IMR-90 (cell line): ENCODE data around the gene CNGB1. TPM values are rescaled to one million over a fixed set of nuclear protein-coding genes. Genes with fewer than 3 reads are reported as not detected.

Source experiments
- ATAC-seq: fragments of 200-7000 bp; cut with Tn5 transposase; 2 replicates; pipeline ENCODE4 v1.9.1; 2020; ENCODE audit warnings: low read depth, mild to moderate bottlenecking, moderate library complexity
- BruUV-seq: library from RNA; stranded (reverse); fragments of 400-500 nt; replicated peaks from 2 replicates; lab custom pipeline; 2021; lab: Mats Ljungman, UMichigan
- CTCF ChIA-PET: fragments of 300-600 bp; formaldehyde crosslinking; extraction: SDS; loops from one replicate; lab custom pipeline; 2021; ENCODE audit warnings: antibody characterized with exemption; lab: Yijun Ruan, JAX
- POLR2A ChIA-PET: fragments of 300-600 bp; sonication (Branson Sonifier 250); formaldehyde crosslinking; loops from one replicate; lab custom pipeline; 2022; ENCODE audit warnings: antibody characterized with exemption; ENCODE audit not compliant: unreplicated experiment; lab: Charles Lee
- DNase-seq: peaks from one replicate; pipeline ENCODE4 v3.0.0; 2013
- H2AFZ ChIP-seq: replicated peaks from 2 replicates; pipeline ENCODE3; 2013; ENCODE audit warnings: low read length, mild to moderate bottlenecking; ENCODE audit not compliant: poor library complexity
- H2AK5ac ChIP-seq: 2 replicates; pipeline ENCODE4 v1.6.1; 2013; ENCODE audit warnings: low read depth, low read length, inconsistent platforms
- H2AK9ac ChIP-seq: replicated peaks from 2 replicates; pipeline ENCODE3; 2013; ENCODE audit warnings: mild to moderate bottlenecking, low read depth, low read length, moderate library complexity; ENCODE audit not compliant: poor library complexity
- H2BK120ac ChIP-seq: 2 replicates; pipeline ENCODE4 v1.6.1; 2013; ENCODE audit warnings: low read depth, low read length, inconsistent platforms
- H2BK15ac ChIP-seq: 3 replicates; pipeline ENCODE4 v1.6.1; 2013; ENCODE audit warnings: low read depth, low read length, inconsistent platforms
- H2BK20ac ChIP-seq: 2 replicates; pipeline ENCODE4 v1.6.1; 2013; ENCODE audit warnings: low read depth, mild to moderate bottlenecking, inconsistent platforms, low read length, moderate library complexity
- H2BK5ac ChIP-seq: 2 replicates; pipeline ENCODE4 v1.6.1; 2013; ENCODE audit warnings: mild to moderate bottlenecking, low read depth, low read length, inconsistent platforms; ENCODE audit not compliant: poor library complexity, severe bottlenecking
- H3K14ac ChIP-seq: replicated peaks from 2 replicates; pipeline ENCODE4 v1.6.1; 2013; ENCODE audit warnings: low read depth, low read length, inconsistent platforms
- H3K18ac ChIP-seq: 2 replicates; pipeline ENCODE4 v1.6.1; 2013; ENCODE audit warnings: low read depth, low read length, control low read depth
- H3K23ac ChIP-seq: 2 replicates; pipeline ENCODE4 v1.6.1; 2013; ENCODE audit warnings: low read depth, low read length, inconsistent platforms
- H3K27ac ChIP-seq: 2 replicates; pipeline ENCODE4 v1.5.1; 2013; ENCODE audit warnings: mild to moderate bottlenecking, control low read depth, low read length; ENCODE audit not compliant: insufficient read depth
- H3K27me3 ChIP-seq: 2 replicates; pipeline ENCODE4 v1.6.1; 2013; ENCODE audit warnings: low read length; ENCODE audit not compliant: control insufficient read depth, insufficient read depth
- H3K36me3 ChIP-seq: 2 replicates; pipeline ENCODE4 v1.6.1; 2013; ENCODE audit warnings: low read length, mixed read lengths; ENCODE audit not compliant: control insufficient read depth, insufficient read depth
- H3K4ac ChIP-seq: 2 replicates; pipeline ENCODE4 v1.6.1; 2013; ENCODE audit warnings: low read depth, low read length, inconsistent platforms
- H3K4me1 ChIP-seq: 2 replicates; pipeline ENCODE4 v1.6.1; 2013; ENCODE audit warnings: low read length, mixed read lengths; ENCODE audit not compliant: control insufficient read depth, insufficient read depth
- H3K4me2 ChIP-seq: 2 replicates; pipeline ENCODE4 v1.6.1; 2013; ENCODE audit warnings: low read depth, mild to moderate bottlenecking, control low read depth, low read length, moderate library complexity
- H3K4me3 ChIP-seq: 2 replicates; pipeline ENCODE4 v1.5.1; 2013; ENCODE audit warnings: low read depth, mild to moderate bottlenecking, control low read depth, low read length, moderate library complexity; ENCODE audit not compliant: insufficient read depth
- H3K56ac ChIP-seq: 2 replicates; pipeline ENCODE4 v1.6.1; 2013; ENCODE audit warnings: low read length, inconsistent platforms; ENCODE audit not compliant: insufficient read depth; ENCODE audit errors: extremely low read depth
- H3K79me1 ChIP-seq, 2 experiments: 2 replicates each; pipeline ENCODE4 v1.6.1; 2013; ENCODE audit warnings: low read length in 2 of 2, inconsistent platforms in 1 of 2, low read depth in 1 of 2
- H3K9ac ChIP-seq: 2 replicates; pipeline ENCODE4 v1.6.1; 2013; ENCODE audit warnings: low read depth, low read length, control low read depth
- H3K9me1 ChIP-seq: 2 replicates; pipeline ENCODE4 v1.6.1; 2013; ENCODE audit warnings: low read length, inconsistent platforms; ENCODE audit not compliant: insufficient read depth
- H3K9me3 ChIP-seq: 2 replicates; pipeline ENCODE4 v1.6.1; 2013; ENCODE audit warnings: low read length; ENCODE audit not compliant: control insufficient read depth, insufficient read depth
- H4K20me1 ChIP-seq: 2 replicates; pipeline ENCODE4 v1.6.1; 2013; ENCODE audit warnings: low read length, inconsistent platforms; ENCODE audit not compliant: insufficient read depth
- H4K5ac ChIP-seq: 2 replicates; pipeline ENCODE4 v1.6.1; 2013; ENCODE audit warnings: mild to moderate bottlenecking, low read depth, low read length, control low read depth
- H4K8ac ChIP-seq, 2 experiments: 2 replicates each; pipeline ENCODE4 v1.6.1; 2013; ENCODE audit warnings: low read depth in 2 of 2, low read length in 2 of 2, control low read depth in 1 of 2, inconsistent platforms in 1 of 2
- H4K91ac ChIP-seq: 2 replicates; pipeline ENCODE4 v1.6.1; 2013; ENCODE audit warnings: low read depth, low read length, inconsistent platforms; ENCODE audit not compliant: insufficient read depth
- RAD21 ChIP-seq: IDR thresholded peaks from 2 replicates; pipeline ENCODE4 v1.6.1; 2012; ENCODE audit warnings: low read length, improper control_type of control experiment
- RFX5 ChIP-seq: IDR thresholded peaks from 2 replicates; pipeline ENCODE4 v1.8.0; 2012; ENCODE audit warnings: low read depth, mild to moderate bottlenecking, low read length, moderate library complexity
- whole genome bisulfite sequencing, 2 experiments: methylation state at CpG; one replicate each; pipeline versions ENCODE4 v1.1.5 to v1.1.7; 2013; ENCODE audit warnings: missing lambda C conversion rate in 2 of 2; ENCODE audit not compliant: insufficient read length in 1 of 2; ENCODE audit errors: extremely low coverage in 2 of 2; 5-methylcytosine and 5-hydroxymethylcytosine counted together
- dilution Hi-C: fragments of 300-500 bp; cut with HindIII; formaldehyde crosslinking; loops from one replicate; pipeline ENCODE4 v1.14.3; 2018; ENCODE audit warnings: low sequenced_read_pairs; ENCODE audit not compliant: unreplicated experiment
- in situ Hi-C: fragments of 300-500 bp; cut with MboI; formaldehyde crosslinking; loops from 3 replicates; pipeline ENCODE4 v1.14.3; 2019; ENCODE audit warnings: low sequenced_read_pairs, inconsistent platforms, mixed read lengths
- intact Hi-C: fragments of 100-400 bp; cut with micrococcal nuclease; formaldehyde crosslinking; loops from 2 replicates; pipeline ENCODE4 v1.10.0; 2022
- polyA plus RNA-seq, 3 experiments: library from polyadenylated mRNA; depleted of rRNA; stranded (reverse); fragments of >200 nt; gene quantifications; 2 replicates each; pipeline ENCODE4 v1.2.3, GENCODE V29; 2012; ENCODE audit warnings: low replicate concordance in 1 of 3
- total RNA-seq: library from RNA; depleted of rRNA; stranded (reverse); fragments of >200 nt; gene quantifications from 2 replicates; pipeline ENCODE4 v1.2.3, GENCODE V29; 2012
- TF ChIP-seq, protein P1 (sequence below): fragments of 150-350 bp; IDR thresholded peaks from 2 replicates; pipeline ENCODE4 v1.6.1; 2017; ENCODE audit warnings: mild to moderate bottlenecking, antibody characterized with exemption, low read length, low read depth

Gene CNGB1
- total and polyA plus RNA-seq, 2 of the 4 experiments (the other 2 are of a cell fraction): not detected

DNA sequence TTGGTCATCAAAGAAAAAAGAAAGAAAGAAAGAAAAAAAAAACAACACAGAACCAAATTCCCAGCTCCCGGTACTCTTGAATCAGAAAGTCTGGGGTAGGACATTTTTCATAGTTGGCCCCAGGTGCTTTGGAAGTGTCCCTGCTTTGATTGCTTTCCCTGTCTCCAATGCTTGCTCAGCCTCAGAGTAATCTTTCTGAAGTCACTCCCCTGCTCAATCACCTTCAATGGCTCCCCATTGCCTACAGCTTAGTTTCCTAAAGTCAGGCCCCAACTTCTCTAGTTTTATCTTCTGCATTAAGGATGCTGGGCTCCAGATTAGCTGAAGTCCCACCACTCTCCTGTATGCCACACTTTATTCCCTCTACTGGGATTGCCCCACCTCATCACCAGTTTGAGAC lies 17.1 kb downstream of the CNGB1 start:
- no peak overlapping the region for H2BK15ac ChIP-seq
- H3K9me1 ChIP-seq: no peaks in the 10 kb centered on the region
- peaks cover 30% of the 10 kb centered on the region for H3K27me3 ChIP-seq
- H2BK120ac ChIP-seq: no peak overlapping the region
- H2BK5ac ChIP-seq: no peak overlapping the region
- no peak overlapping the region for H3K4ac ChIP-seq
- no peaks in the 10 kb centered on the region for H4K20me1 ChIP-seq
- no peak overlapping the region for H3K18ac ChIP-seq
- intact Hi-C loops (no loop called here), in situ Hi-C loops (no loop called here), dilution Hi-C loops (no loop called here)
- no peak overlapping the region for H2AK5ac ChIP-seq
- POLR2A ChIA-PET: no interaction called here
- no peak for ATAC-seq
- no peak overlapping the region for H3K4me2 ChIP-seq
- CTCF ChIA-PET: no interaction called here
- no peak overlapping the region for H3K27ac ChIP-seq
- no peaks in the 10 kb centered on the region; the same call in 1 of the 2 replicates for H3K9me3 ChIP-seq
- DNase-seq: no peak
- no peak overlapping the region for H2BK20ac ChIP-seq
- no peak overlapping the region for H3K4me3 ChIP-seq
- H3K23ac ChIP-seq: no peak overlapping the region
- H4K91ac ChIP-seq: no peak overlapping the region
- H3K79me1 ChIP-seq: no peaks in the 10 kb centered on the region
- no peak overlapping the region for H2AK9ac ChIP-seq
- no peak overlapping the region for H3K14ac ChIP-seq
- no TSS peak for BruUV-seq
- TF ChIP-seq, protein P1, sequence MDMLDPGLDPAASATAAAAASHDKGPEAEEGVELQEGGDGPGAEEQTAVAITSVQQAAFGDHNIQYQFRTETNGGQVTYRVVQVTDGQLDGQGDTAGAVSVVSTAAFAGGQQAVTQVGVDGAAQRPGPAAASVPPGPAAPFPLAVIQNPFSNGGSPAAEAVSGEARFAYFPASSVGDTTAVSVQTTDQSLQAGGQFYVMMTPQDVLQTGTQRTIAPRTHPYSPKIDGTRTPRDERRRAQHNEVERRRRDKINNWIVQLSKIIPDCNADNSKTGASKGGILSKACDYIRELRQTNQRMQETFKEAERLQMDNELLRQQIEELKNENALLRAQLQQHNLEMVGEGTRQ: no peak
- TF ChIP-seq RFX5: no peak
- no peak for TF ChIP-seq RAD21
- H3K4me1 ChIP-seq: no peaks in the 10 kb centered on the region
- H2AFZ ChIP-seq: no peak overlapping the region
- no peak overlapping the region for H4K5ac ChIP-seq
- 100% methylated on average over 1 of the region's 1 CpG; no CpG with 5 or more reads in 1 of the 2 experiments for WGBS, 2 experiments
- no peak overlapping the region for H3K9ac ChIP-seq
- H3K56ac ChIP-seq: no peak overlapping the region
- H3K36me3 ChIP-seq: no peaks in the 10 kb centered on the region
- H4K8ac ChIP-seq: no peak overlapping the region
